Astrocyte (in vitro differentiated cells and primary cell): ENCODE measurements around the gene ALDOB. TPM values are rescaled to one million over a fixed set of nuclear protein-coding genes. Genes with fewer than 3 reads are reported as not detected.
A peak's percentile ranks its signal among the peaks of the same experiment; 100 is the strongest.

ENCODE experiments used
- DNase-seq: peaks from one replicate; pipeline ENCODE4 v3.0.0-alpha.2; 2010; ENCODE audit warnings: low read depth
- FAIRE-seq: peaks from 2 replicates; lab custom pipeline; 2011; peaks lifted over from hg19 to GRCh38; lab: Jason Lieb, UNC
- H2AFZ ChIP-seq: 2 replicates; pipeline ENCODE4 v1.6.0; 2012; ENCODE audit warnings: low read depth, low read length, inconsistent platforms
- H3K27ac ChIP-seq: 2 replicates; pipeline ENCODE4 v1.5.1; 2011; ENCODE audit warnings: low read depth, low read length, inconsistent platforms
- H3K27me3 ChIP-seq: 2 replicates; pipeline ENCODE4 v1.6.0; 2011; ENCODE audit warnings: low read length, inconsistent platforms; ENCODE audit not compliant: insufficient read depth
- H3K36me3 ChIP-seq: 2 replicates; pipeline ENCODE4 v1.5.1; 2011; ENCODE audit warnings: low read length, inconsistent platforms; ENCODE audit not compliant: insufficient read depth
- H3K4me1 ChIP-seq: 2 replicates; pipeline ENCODE4 v1.5.1; 2011; ENCODE audit warnings: low read length, inconsistent platforms; ENCODE audit not compliant: insufficient read depth
- H3K4me2 ChIP-seq: 2 replicates; pipeline ENCODE4 v1.6.0; 2012; ENCODE audit warnings: low read length, inconsistent platforms
- H3K4me3 ChIP-seq: 2 replicates; pipeline ENCODE4 v1.5.1; 2011; ENCODE audit warnings: low read depth, mild to moderate bottlenecking, low read length, inconsistent platforms; ENCODE audit not compliant: insufficient read depth
- H3K79me2 ChIP-seq: 2 replicates; pipeline ENCODE4 v1.6.0; 2012; ENCODE audit warnings: mild to moderate bottlenecking, low read length, inconsistent platforms; ENCODE audit not compliant: insufficient read depth
- H3K9ac ChIP-seq: 2 replicates; pipeline ENCODE4 v1.6.0; 2012; ENCODE audit warnings: mild to moderate bottlenecking, low read length, inconsistent platforms
- H3K9me3 ChIP-seq: 2 replicates; pipeline ENCODE4 v1.5.1; 2012; ENCODE audit warnings: low read depth, mild to moderate bottlenecking, low read length, inconsistent platforms; ENCODE audit not compliant: insufficient read depth
- H4K20me1 ChIP-seq: 2 replicates; pipeline ENCODE4 v1.6.0; 2012; ENCODE audit warnings: low read length, inconsistent platforms; ENCODE audit not compliant: insufficient read depth
- H3K27ac Mint-ChIP-seq: one replicate; pipeline ENCODE4 v1.8.0; 2021; ENCODE audit warnings: mild to moderate bottlenecking, mixed read lengths; ENCODE audit not compliant: unreplicated experiment
- H3K27me3 Mint-ChIP-seq: one replicate; pipeline ENCODE4 v1.8.0; 2021; ENCODE audit warnings: low read depth, mixed read lengths; ENCODE audit not compliant: unreplicated experiment
- H3K36me3 Mint-ChIP-seq: one replicate; pipeline ENCODE4 v1.8.0; 2021; ENCODE audit warnings: low read depth, mixed read lengths; ENCODE audit not compliant: unreplicated experiment
- H3K4me1 Mint-ChIP-seq: one replicate; pipeline ENCODE4 v1.8.0; 2021; ENCODE audit warnings: low read depth, mixed read lengths; ENCODE audit not compliant: unreplicated experiment
- H3K4me3 Mint-ChIP-seq: one replicate; pipeline ENCODE4 v1.8.0; 2021; ENCODE audit warnings: mild to moderate bottlenecking, moderate library complexity, mixed read lengths; ENCODE audit not compliant: unreplicated experiment
- H3K9me3 Mint-ChIP-seq: one replicate; pipeline ENCODE4 v1.8.0; 2021; ENCODE audit warnings: mild to moderate bottlenecking, mixed read lengths; ENCODE audit not compliant: unreplicated experiment
- EZH2 ChIP-seq: IDR thresholded peaks from 2 replicates; pipeline ENCODE4 v1.6.1; 2012; ENCODE audit warnings: mild to moderate bottlenecking, low read length, inconsistent platforms; ENCODE audit not compliant: insufficient read depth
- total RNA-seq: library from RNA; stranded (reverse); gene quantifications from 2 replicates; pipeline ENCODE4 v1.2.1, GENCODE V29; 2021
- TF ChIP-seq, protein P1 (sequence below): IDR thresholded peaks from 2 replicates; pipeline ENCODE4 v1.5.1; 2011; ENCODE audit warnings: low read depth, mild to moderate bottlenecking, inconsistent platforms, low read length, moderate library complexity; ENCODE audit not compliant: insufficient read depth

ALDOB gene
- total RNA-seq, 1 donor from 2014 or later = not detected

- no peak for TF ChIP-seq EZH2
- TF ChIP-seq, protein P1, sequence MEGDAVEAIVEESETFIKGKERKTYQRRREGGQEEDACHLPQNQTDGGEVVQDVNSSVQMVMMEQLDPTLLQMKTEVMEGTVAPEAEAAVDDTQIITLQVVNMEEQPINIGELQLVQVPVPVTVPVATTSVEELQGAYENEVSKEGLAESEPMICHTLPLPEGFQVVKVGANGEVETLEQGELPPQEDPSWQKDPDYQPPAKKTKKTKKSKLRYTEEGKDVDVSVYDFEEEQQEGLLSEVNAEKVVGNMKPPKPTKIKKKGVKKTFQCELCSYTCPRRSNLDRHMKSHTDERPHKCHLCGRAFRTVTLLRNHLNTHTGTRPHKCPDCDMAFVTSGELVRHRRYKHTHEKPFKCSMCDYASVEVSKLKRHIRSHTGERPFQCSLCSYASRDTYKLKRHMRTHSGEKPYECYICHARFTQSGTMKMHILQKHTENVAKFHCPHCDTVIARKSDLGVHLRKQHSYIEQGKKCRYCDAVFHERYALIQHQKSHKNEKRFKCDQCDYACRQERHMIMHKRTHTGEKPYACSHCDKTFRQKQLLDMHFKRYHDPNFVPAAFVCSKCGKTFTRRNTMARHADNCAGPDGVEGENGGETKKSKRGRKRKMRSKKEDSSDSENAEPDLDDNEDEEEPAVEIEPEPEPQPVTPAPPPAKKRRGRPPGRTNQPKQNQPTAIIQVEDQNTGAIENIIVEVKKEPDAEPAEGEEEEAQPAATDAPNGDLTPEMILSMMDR = no peak
- Histone ChIP-seq H3K9ac (no peak overlapping the region), H3K27ac (no peak overlapping the region), H3K4me3 (no peak overlapping the region), H3K4me1 (no peaks in the 10 kb centered on the region), H2AFZ (no peak overlapping the region), H3K4me2 (no peak overlapping the region), H3K79me2 (no peaks in the 10 kb centered on the region), H4K20me1 (no peaks in the 10 kb centered on the region), H3K27me3 (no peaks in the 10 kb centered on the region), H3K36me3 (no peaks in the 10 kb centered on the region), H3K9me3 (no peaks in the 10 kb centered on the region)
- H3K27ac Mint-ChIP-seq = no peak overlapping the region
- H3K4me3 Mint-ChIP-seq = no peak overlapping the region
- H3K9me3 Mint-ChIP-seq = no peaks in the 10 kb centered on the region
- FAIRE-seq = no peak
- H3K4me1 Mint-ChIP-seq = peaks cover 5% of the 10 kb centered on the region
- no peaks in the 10 kb centered on the region for H3K27me3 Mint-ChIP-seq
- DNase-seq = no peak
- H3K36me3 Mint-ChIP-seq = peaks cover 10% of the 10 kb centered on the region
These were observed 32.1 kb upstream of the ALDOB start for GRCh38 chr9:101467690-101468089.

- FAIRE-seq = no peak
- Mint-ChIP-seq H3K27me3 (no peaks in the 10 kb centered on the region), H3K9me3 (no peaks in the 10 kb centered on the region), H3K36me3 (peaks cover 7% of the 10 kb centered on the region), H3K4me1 (peaks cover 7% of the 10 kb centered on the region), H3K4me3 (no peak overlapping the region), H3K27ac (no peak overlapping the region)
- Histone ChIP-seq H3K27me3 (no peaks in the 10 kb centered on the region), H3K4me1 (peaks cover 4% of the 10 kb centered on the region), H3K36me3 (no peaks in the 10 kb centered on the region), H2AFZ (no peak overlapping the region), H3K9me3 (no peaks in the 10 kb centered on the region), H4K20me1 (no peaks in the 10 kb centered on the region), H3K9ac (no peak overlapping the region), H3K27ac (no peak overlapping the region), H3K79me2 (no peaks in the 10 kb centered on the region), H3K4me2 (no peak overlapping the region), H3K4me3 (no peak overlapping the region)
- no peak for DNase-seq
- TF ChIP-seq, protein P1 = no peak
- TF ChIP-seq EZH2 = no peak
These were observed 31.3 kb upstream of the ALDOB start for GRCh38 chr9:101466863-101467262.

DNA sequence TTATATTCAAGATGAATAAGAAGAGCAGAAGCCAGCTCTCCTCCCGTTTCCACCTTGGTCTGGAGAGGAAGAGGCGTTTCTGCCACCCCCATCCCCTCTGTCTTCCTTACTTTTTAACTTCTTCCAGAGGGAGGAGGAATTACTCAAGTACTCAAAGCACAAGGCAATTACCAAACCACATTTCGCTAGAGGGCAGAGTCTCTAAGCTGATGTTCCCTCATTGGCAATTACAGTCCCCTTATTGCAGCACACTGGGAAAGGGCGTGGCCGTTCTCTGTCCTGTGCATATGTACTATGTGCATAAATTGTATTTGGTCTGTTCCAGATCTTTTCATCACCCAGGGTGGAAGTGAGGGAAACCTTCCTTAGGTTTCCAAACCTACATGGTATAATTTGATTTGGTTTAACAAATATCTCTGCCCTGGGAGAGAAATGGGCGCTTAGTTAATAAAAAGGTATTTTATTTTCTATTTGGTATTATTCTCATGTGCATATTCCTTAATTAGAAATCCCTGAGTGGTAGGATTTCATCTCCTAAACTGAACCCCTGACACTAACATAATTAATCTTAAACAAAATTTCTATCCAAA lies 29.8 kb upstream of the ALDOB start:
- no peaks in the 10 kb centered on the region for H3K36me3 ChIP-seq
- FAIRE-seq (peak; percentile 77), DNase-seq (peak; percentile 29)
- no peak overlapping the region for H3K9ac ChIP-seq
- H3K4me3 Mint-ChIP-seq = no peak overlapping the region
- no peaks in the 10 kb centered on the region for H4K20me1 ChIP-seq
- no peak overlapping the region for H2AFZ ChIP-seq
- no peak overlapping the region for H3K27ac ChIP-seq
- H3K4me1 Mint-ChIP-seq = peaks cover 7% of the 10 kb centered on the region
- no peaks in the 10 kb centered on the region for H3K27me3 ChIP-seq
- TF ChIP-seq, protein P1 = peak; percentile 9
- no peak for TF ChIP-seq EZH2
- H3K9me3 ChIP-seq = no peaks in the 10 kb centered on the region
- H3K4me2 ChIP-seq = no peak overlapping the region
- no peak overlapping the region for H3K4me3 ChIP-seq
- H3K27me3 Mint-ChIP-seq = no peaks in the 10 kb centered on the region
- peaks cover 4% of the 10 kb centered on the region for H3K36me3 Mint-ChIP-seq
- no peaks in the 10 kb centered on the region for H3K9me3 Mint-ChIP-seq
- peaks cover 10% of the 10 kb centered on the region for H3K4me1 ChIP-seq
- H3K27ac Mint-ChIP-seq = peak overlapping the region; percentile 3
- no peaks in the 10 kb centered on the region for H3K79me2 ChIP-seq
